GM12872 (cell line): ENCODE measurements around the gene PXDN.

ENCODE experiments used
- TF ChIP-seq, protein P1 (sequence below): IDR thresholded peaks from 3 replicates; pipeline ENCODE4 v1.5.1; 2011; ENCODE audit warnings: low read depth, mild to moderate bottlenecking, low read length, moderate library complexity; ENCODE audit not compliant: insufficient read depth

The PXDN gene

GRCh38 chr2:1781291-1782080 lies 37.2 kb upstream of the PXDN start:
- TF ChIP-seq, protein P1, sequence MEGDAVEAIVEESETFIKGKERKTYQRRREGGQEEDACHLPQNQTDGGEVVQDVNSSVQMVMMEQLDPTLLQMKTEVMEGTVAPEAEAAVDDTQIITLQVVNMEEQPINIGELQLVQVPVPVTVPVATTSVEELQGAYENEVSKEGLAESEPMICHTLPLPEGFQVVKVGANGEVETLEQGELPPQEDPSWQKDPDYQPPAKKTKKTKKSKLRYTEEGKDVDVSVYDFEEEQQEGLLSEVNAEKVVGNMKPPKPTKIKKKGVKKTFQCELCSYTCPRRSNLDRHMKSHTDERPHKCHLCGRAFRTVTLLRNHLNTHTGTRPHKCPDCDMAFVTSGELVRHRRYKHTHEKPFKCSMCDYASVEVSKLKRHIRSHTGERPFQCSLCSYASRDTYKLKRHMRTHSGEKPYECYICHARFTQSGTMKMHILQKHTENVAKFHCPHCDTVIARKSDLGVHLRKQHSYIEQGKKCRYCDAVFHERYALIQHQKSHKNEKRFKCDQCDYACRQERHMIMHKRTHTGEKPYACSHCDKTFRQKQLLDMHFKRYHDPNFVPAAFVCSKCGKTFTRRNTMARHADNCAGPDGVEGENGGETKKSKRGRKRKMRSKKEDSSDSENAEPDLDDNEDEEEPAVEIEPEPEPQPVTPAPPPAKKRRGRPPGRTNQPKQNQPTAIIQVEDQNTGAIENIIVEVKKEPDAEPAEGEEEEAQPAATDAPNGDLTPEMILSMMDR: no peak

DNA sequence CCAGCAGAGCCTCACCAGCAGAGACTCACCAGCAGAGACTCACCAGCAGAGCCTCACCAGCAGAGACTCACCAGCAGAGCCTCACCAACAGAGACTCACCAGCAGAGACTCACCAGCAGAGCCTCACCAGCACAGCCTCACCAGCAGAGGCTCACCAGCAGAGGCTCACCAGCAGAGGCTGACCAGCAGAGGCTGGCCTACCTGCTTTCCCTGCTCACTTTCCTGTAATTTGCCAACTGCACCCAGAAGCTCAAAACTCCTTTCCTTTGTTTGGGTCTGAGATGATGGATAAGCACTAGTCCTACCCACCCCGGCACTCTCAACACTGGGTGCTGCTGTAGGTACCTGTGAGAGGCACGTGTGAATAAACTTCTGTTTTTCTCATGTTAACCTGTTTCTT lies 36.4 kb upstream of the PXDN start:
- TF ChIP-seq, protein P1: no peak

GRCh38 chr2:1778566-1778965 lies 34.3 kb upstream of the PXDN start:
- TF ChIP-seq, protein P1: no peak

- TF ChIP-seq, protein P1: no peak
Measured at GRCh38 chr2:1777781-1778180, 33.5 kb upstream of the PXDN start.

DNA sequence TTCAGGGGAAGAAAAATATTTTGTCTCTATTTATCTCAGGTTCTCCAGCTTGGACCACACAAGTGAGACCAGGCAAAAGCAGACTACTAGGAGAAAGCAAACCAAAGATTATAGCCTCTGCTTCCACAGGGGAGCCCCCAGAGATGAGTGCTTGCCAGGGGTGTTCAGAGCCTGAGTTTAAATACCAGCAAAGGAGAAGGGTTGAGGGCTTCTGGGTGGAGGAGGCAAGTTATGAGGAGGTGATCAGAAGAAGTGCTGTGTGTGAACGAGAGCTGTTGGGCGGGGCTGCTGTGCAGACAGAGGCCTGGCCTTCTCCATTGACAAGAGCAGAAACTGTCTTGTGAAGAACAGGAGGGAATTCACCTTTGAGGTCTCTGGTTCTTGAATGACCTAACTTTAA lies 32.8 kb upstream of the PXDN start:
- TF ChIP-seq, protein P1: no peak

- TF ChIP-seq, protein P1: no peak
Measured at GRCh38 chr2:1775511-1776035, 31.3 kb upstream of the PXDN start.

DNA sequence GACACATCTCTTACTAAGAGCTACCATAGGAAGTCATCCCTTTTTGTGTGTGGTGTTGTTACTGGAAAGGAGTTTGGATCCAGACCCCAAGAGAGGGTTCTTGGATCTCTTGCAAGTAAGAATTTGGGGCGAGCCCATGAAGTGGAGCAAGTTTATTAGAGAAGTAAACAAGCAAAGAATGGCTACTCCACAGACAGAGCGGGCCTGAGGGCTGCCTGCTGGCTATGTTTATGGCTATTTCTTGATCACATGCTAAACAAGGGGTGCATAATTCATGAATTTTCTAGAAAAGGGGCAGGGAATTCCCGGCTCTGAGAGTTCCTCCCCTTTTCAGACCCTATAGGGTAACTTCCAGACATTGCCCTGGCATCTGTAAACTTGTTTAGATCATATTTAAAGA lies 30.6 kb upstream of the PXDN start:
- TF ChIP-seq, protein P1: no peak
